Left kidney (tissue), 2 donors: ENCODE results near the gene MSANTD7. TPM values are rescaled to one million over a fixed set of nuclear protein-coding genes. Genes with fewer than 3 reads are reported as not detected.
"Not testable (repeated sequence)": the region's sequence is repeated elsewhere in the genome, so short reads cannot be mapped to it uniquely, and the experiment has no call there.

Experiments used
- DNase-seq: peaks from one replicate; pipeline ENCODE4 v3.0.0-alpha.2; 2013
- polyA plus RNA-seq: library from polyadenylated mRNA; unstranded; fragments of 120-200 nt; gene quantifications from one replicate; pipeline ENCODE4 v1.2.1, GENCODE V29; 2013; ENCODE audit not compliant: insufficient read length

The MSANTD7 gene
- polyA plus RNA-seq, 1 donor: 18.3 TPM

GRCh38 chr10:14836208-14836607 is 1.9 kb upstream of the MSANTD7 start:
- DNase-seq: no peak

DNA sequence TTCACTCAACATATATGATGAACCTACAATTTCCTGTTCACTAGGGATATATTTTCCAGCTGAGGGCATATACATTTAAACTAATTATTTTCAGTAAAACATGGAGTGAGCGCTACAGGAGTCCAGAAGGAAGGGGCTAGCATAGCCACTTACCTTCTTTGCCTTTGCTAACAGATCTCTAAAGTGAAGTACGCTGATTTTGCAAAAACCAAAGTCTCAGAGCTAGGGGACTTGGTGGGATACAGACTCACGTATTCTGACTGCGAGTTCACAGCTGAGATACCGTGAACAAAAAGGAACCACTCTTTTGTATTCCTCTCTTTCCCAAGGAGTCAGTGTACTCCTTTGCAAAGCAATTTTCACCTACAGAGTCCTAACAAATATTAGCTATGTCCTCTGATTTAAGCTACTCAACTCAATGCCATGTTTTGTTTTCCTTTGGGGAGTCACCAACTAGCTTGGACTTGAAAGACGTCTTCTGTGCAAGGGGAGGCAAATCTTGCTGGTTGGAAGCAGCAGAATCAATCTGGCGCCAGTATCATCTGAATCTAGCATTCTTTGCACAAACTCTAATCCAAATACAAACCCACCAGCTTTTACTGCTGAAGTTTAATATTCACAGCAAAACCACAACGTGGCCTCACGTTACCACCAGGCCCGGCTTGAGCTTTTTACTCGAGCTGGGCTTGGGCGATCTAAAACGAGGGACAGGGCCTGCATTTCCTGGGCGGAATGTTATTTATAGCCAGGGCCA is 926 bp upstream of the MSANTD7 start:
- no peak for DNase-seq

- DNase-seq: peak; percentile 47
Measured at GRCh38 chr10:14838582-14839304, 637 bp downstream of the MSANTD7 start.

GRCh38 chr10:14839305-14839695 is 1.2 kb downstream of the MSANTD7 start:
- no peak for DNase-seq

DNA sequence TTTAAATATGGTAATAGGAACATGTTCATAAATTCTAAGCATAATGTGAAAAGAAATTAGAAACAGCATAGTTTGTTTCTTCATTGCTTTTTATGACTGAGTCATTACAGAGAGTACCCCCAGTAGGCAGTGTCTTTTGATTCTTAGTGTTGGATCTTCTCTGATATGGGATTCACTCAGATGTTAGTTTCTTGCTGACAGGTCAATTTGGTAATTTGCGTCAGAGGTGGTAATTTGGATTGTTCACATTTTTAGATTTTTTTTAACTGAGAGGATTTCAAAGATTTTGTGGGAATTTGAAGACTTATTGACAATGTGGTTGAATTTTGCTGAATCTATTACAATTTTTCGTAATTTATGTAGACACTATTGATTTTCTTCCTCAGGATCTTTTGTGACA is 2.1 kb downstream of the MSANTD7 start:
- no peak for DNase-seq

DNA sequence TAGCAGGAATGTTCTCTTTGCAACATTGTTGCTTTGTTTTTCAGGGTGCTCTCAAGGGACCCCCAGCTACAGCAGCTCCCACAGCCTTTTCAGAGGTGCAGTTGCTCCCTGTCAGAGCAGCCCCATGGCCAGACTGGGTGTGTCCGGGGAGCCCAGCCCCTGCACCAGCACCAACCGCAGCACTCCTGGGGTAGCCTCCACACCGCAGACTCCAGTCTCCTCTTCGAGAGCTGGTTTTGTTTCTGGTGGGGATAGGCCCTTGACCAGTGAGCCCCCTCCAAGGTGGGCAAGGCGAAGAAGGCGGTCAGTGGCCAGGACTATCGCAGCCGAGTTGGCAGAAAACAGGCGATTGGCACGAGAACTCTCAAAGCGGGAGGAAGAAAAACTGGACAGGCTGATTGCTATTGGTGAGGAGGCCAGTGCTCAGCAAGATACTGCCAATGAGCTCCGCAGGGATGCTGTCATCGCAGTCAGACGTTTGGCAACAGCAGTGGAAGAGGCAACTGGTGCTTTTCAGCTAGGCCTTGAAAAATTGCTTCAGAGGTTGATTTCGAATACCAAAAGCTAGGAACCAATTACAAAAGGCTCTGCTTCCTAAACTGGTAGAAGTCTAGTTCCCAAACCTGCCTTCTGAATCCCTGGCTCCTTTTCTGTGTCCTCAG is 5.4 kb downstream of the MSANTD7 start:
- DNase-seq: no peak

GRCh38 chr10:14844948-14845347 is 6.8 kb downstream of the MSANTD7 start:
- no peak for DNase-seq

DNA sequence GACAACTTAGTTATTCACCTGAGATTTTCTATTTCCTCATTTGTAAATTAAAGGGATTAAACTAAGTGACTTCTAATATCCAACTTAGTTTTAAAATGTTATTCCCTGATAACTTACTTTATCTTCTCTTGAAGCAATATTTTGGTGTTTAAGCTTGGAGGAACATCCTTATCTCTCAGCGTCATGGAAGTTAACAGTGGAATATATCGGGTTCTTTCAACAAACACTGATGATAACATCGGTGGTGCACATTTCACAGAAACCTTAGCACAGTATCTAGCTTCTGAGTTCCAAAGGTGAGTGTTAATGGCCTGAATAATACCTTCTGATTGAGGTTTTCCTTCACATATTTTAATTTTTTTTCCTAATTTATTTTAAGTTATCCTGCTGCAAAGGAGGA is 14.1 kb downstream of the MSANTD7 start:
- DNase-seq: no peak

DNA sequence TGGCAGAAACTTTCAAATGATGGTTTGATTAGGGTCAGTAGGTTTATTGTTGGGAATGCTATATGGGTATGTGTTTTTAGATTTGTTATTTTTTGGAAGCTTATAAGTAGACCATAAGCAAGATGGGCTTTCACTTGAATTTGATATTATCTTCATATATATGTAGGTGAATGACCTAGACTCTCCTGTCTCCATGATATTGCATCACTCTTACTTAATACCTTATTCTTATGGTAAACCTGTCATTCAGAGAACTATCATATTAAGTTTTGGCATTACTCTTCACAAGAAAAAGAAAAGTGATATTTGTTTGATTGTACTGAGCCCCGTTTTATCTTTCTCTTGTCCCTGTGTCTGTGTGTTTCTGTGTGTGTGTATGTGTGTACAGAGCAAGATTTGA is 17.3 kb downstream of the MSANTD7 start:
- DNase-seq: no peak

DNA sequence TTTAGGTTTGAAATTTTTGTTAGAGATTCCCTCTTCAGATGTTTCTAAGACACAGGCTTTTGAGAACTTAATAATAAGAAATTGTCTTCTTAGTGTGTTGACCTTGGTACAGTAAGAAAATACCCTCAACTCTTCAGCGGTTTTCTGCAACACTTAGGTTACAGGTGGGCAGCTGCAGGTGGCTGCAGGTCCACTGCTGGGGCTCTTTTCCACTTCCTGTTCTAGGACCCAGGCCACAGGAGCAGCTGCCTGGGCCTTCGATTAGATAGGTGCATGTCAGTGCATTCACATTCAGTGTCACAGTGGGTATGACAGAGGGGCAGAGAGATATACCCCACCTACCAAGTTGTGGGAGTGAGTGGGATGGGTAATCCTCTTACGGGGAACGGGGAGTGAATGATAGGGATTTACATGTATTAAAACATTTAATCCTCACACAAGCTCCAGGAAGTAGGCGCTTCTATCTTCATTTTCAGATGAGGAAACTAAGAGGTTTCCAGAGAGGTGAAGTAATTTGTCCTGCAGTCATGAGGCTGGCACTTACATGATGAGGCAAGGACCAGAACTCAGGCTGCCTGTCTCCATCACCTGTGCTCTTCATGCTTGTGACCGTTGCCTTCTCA is 20.3 kb downstream of the MSANTD7 start:
- DNase-seq: no peak

GRCh38 chr10:14859043-14859442 is 20.9 kb downstream of the MSANTD7 start:
- DNase-seq: no peak

- DNase-seq: no peak
Measured at GRCh38 chr10:14859775-14860174, 21.7 kb downstream of the MSANTD7 start.

DNA sequence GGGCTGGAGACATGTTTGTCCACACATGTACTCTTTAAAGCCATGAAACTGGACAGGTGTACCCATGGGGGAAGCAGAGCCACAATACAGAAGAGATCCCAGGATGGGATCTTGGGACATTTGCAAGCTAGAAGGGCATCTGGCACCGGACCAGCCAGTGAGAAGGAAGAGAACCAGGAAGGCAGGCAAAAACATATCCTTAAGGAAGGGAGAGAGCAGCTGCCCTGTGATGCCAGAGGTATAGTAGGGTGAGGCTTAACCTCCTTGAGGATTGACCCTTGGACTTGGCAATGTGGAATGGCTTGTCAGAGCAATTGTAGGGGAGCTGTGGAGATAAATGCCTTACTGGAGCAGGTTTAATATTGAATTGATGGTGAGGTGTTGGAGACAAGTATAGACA is 22.7 kb downstream of the MSANTD7 start:
- no peak for DNase-seq

DNA sequence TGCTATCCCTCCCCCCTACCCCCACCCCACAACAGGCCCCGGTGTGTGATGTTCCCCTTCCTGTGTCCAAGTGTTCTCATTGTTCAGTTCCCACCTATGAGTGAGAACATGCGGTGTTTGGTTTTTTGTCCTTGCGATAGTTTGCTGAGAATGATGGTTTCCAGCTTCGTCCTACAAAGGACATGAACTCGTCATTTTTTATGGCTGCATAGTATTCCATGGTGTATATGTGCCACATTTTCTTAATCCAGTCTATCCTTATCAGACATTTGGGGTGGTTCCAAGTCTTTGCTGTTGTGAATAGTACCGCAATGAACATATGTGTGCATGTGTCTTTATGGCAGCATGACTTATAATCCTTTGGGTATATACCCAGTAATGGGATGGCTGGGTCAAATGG is 26.4 kb downstream of the MSANTD7 start:
- not testable (repeated sequence) for DNase-seq

DNA sequence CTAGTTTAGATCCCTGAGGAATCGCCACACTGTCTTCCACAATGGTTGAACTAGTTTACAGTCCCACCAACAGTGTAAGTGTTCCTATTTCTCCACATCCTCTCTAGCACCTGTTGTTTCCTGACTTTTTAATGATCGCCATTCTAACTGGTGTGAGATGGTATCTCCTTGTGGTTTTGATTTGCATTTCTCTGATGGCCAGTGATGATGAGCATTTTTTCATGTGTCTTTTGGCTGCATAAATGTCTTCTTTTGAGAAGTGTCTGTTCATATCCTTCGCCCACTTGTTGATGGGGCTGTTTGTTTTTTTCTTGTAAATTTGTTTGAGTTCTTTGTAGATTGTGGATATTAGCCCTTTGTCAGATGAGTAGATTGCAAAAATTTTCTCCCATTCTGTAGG is 26.8 kb downstream of the MSANTD7 start:
- DNase-seq: not testable (repeated sequence)

- no peak for DNase-seq
Measured at GRCh38 chr10:14873090-14873760, 35.1 kb downstream of the MSANTD7 start.

DNA sequence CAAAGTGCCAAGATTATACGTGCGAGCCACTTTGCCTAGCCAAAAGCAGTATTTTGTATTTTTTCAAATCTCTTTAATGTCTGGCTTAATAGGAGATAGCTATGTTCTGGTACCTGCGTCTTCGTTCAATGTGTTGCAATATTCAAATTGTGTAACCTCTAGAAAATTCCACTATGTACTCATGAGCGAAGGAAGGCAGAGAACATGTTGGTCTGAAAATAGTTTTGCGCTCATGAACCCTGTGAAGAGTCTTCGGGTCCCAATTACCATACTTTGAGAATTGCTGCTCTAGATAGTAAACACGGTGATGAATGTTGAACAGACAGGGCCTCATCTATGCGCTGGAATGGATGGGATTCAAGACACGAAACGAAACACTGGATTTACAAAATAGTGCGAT is 37.8 kb downstream of the MSANTD7 start:
- no peak for DNase-seq

- no peak for DNase-seq
Measured at GRCh38 chr10:14876764-14877163, 38.7 kb downstream of the MSANTD7 start.

DNA sequence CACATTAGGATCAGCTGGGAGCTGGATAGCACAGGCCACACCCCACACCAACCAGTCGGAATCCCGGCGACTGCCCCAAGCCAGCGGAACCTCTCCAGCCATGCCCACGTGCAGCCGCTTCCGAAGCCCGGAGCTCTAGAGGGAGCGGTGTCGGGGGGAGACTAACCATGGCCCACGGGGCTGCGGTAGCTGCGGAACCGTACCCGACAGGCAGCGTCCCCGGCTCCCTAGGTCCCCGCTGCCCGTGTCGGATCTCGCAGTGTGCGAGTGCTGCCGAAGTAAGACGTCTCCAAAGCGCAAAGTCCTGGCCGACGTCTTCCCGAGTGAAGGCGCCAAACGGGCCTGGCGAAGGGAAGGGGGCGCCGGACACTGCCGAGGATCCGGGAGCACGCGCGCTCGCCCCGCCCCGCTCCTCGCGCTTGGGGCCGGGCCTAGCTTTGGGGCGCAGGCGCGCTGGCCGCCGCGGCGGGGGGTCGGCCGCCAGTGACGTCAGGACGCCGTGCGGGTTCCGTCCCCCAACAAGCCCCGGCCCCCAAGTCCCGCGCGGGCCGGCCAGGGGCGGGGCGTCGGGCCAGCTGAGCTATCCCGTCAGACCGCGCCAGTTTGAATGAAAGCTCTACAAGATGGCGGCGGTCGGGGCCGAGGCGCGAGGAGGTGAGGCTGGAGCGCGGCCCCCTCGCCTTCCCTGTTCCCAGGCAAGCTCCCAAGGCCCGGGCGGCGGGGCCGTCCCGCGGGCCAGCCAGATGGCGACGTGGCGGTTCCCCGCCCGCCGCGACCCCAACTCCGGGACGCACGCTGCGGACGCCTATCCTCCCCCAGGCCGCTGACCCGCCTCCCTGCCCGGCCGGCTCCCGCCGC is 40.4 kb downstream of the MSANTD7 start, which contains the start of gene SUV39H2:
Gene SUV39H2 (plus strand): TSS at position 601 of the 858 bp plus-strand sequence. CDS start 23 bp downstream, at position 624.
- peak; percentile 95 for DNase-seq

DNA sequence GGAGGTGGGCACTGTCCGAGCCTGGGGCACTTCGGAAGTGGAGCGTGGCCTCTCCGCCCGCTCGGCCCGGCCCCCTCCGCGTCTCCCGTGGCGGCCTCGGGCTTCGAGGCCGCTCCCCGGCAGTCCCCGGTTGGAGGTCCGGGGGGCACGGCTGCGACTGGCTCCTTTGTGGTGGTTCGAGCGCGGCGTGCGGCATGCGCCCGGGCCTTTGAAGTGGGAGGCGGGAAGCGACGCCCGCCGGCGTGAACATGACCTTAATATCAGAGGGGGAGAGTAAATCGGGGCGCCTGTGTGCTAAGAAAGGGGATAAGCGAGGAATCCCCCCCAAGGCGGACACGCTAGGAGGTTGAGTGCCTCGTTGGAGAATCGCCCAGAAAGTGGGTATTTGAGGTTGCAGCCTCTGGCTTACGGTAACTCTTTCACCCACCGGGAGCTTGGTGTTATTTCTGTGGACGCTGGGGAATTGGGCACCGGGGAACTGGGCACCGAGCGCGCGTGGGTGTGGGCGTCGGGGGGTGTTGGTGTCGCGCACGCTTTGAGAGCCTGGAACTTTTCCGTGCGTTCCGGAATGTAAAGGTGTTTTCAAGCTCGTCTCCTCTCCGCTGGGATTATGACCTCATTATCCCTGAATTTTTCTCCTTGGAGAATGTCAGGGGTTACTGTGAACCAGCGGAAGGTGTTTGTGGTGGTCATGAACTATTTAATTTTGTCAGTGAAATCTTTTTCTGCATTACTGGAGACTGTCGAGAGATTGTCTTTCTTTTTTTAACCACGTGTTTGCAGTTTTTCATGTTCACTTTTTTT is 41.2 kb downstream of the MSANTD7 start:
- peak; percentile 29 for DNase-seq
